ENCODE measurements around the gene SCAP. TPM values are rescaled to one million over a fixed set of nuclear protein-coding genes. Genes with fewer than 3 reads are reported as not detected.

SCAP gene
- total RNA-seq: 43.2 TPM
- polyA plus RNA-seq (ENCODE audit: insufficient read depth in 1 of 8, insufficient read length in 8 of 8, low replicate concordance in 1 of 8): 10 to 100 TPM; 41.0 to 63.1 (median 51.1) TPM
- long read RNA-seq, donor 1: 0 reads
- long read RNA-seq, donor 2: 0 reads
- long read RNA-seq, donor 3, partial matches to known transcripts: 0 of 9 reads
- long read RNA-seq, donor 3, other reads (novel, unspliced or antisense): 6 of 9 reads
- long read RNA-seq, donor 4: 0 reads
- long read RNA-seq, donor 5, partial matches to known transcripts: 7 of 8 reads
- long read RNA-seq, donor 5, other reads (novel, unspliced or antisense): 0 of 8 reads
- long read RNA-seq, donor 6, partial matches to known transcripts: 0 of 2 reads
- long read RNA-seq, donor 6, other reads (novel, unspliced or antisense): 0 of 2 reads
- long read RNA-seq, donor 7, partial matches to known transcripts: 0 of 2 reads
- long read RNA-seq, donor 7, other reads (novel, unspliced or antisense): 0 of 2 reads
- long read RNA-seq, donor 8, partial matches to known transcripts: 0 of 1 reads
- long read RNA-seq, donor 8, other reads (novel, unspliced or antisense): 0 of 1 reads
- long read RNA-seq, donor 9, partial matches to known transcripts: 28 of 31 reads
- long read RNA-seq, donor 9, other reads (novel, unspliced or antisense): 0 of 31 reads
- long read RNA-seq, donor 10, partial matches to known transcripts: 0 of 1 reads
- long read RNA-seq, donor 10, other reads (novel, unspliced or antisense): 0 of 1 reads
- long read RNA-seq, donor 11, partial matches to known transcripts: 0 of 1 reads
- long read RNA-seq, donor 11, other reads (novel, unspliced or antisense): 0 of 1 reads

- H3K27me3 ChIP-seq (ENCODE audit: control insufficient read depth, insufficient read depth, low read length): no peaks in the 10 kb centered on the region
- H3K36me3 ChIP-seq (ENCODE audit: control insufficient read depth, insufficient read depth, low read length): no peaks in the 10 kb centered on the region
- peak within 1 kb of the TSS; percentile 58 for H3K4me3 ChIP-seq (ENCODE audit: low read length)
- under 1% methylated on average over 81 of the region's 88 CpGs for WGBS (ENCODE audit: insufficient coverage)
- H3K27ac ChIP-seq (ENCODE audit: low read length): peak within 1 kb of the TSS; percentile 87
- no peaks in the 10 kb centered on the region for H3K9me3 ChIP-seq (replicated peaks; ENCODE audit: control insufficient read depth, low read depth, low read length)
- H3K4me1 ChIP-seq (ENCODE audit: control insufficient read depth, insufficient read depth, low read length): peaks cover 12% of the 10 kb centered on the region
- peak; percentile 90 for DNase-seq
Observed at GRCh38 chr3:47475570-47476329, at the start of gene SCAP. SCAP (minus strand) TSS chr3:47475941; CDS start chr3:47442993, 32,948 bp downstream.

- Histone ChIP-seq H3K4me3 (ENCODE audit: low read length) (no peak overlapping the region), H3K36me3 (ENCODE audit: control insufficient read depth, insufficient read depth, low read length) (no peaks in the 10 kb centered on the region), H3K27ac (ENCODE audit: low read length) (no peak overlapping the region), H3K9me3 (replicated peaks; ENCODE audit: control insufficient read depth, low read depth, low read length) (no peaks in the 10 kb centered on the region), H3K27me3 (ENCODE audit: control insufficient read depth, insufficient read depth, low read length) (no peaks in the 10 kb centered on the region), H3K4me1 (ENCODE audit: control insufficient read depth, insufficient read depth, low read length) (peaks cover 6% of the 10 kb centered on the region)
- WGBS (ENCODE audit: insufficient coverage): 58% methylated on average over 4 of the region's 4 CpGs
- DNase-seq: no peak
Observed at GRCh38 chr3:47523310-47524073, 47.8 kb upstream of the SCAP start.

- 26% methylated on average over 13 of the region's 15 CpGs for WGBS (ENCODE audit: insufficient coverage)
- H3K36me3 ChIP-seq (ENCODE audit: control insufficient read depth, insufficient read depth, low read length): no peaks in the 10 kb centered on the region
- no peak overlapping the region for H3K4me3 ChIP-seq (ENCODE audit: low read length)
- peaks cover 6% of the 10 kb centered on the region for H3K4me1 ChIP-seq (ENCODE audit: control insufficient read depth, insufficient read depth, low read length)
- H3K27me3 ChIP-seq (ENCODE audit: control insufficient read depth, insufficient read depth, low read length): no peaks in the 10 kb centered on the region
- no peak overlapping the region for H3K27ac ChIP-seq (ENCODE audit: low read length)
- H3K9me3 ChIP-seq (replicated peaks; ENCODE audit: control insufficient read depth, low read depth, low read length): no peaks in the 10 kb centered on the region
- peak; percentile 92 for DNase-seq
Observed at GRCh38 chr3:47522082-47522987, 46.6 kb upstream of the SCAP start.

GRCh38 chr3:47520756-47521155 is 45.0 kb upstream of the SCAP start:
- no peaks in the 10 kb centered on the region for H3K27me3 ChIP-seq (ENCODE audit: control insufficient read depth, insufficient read depth, low read length)
- H3K36me3 ChIP-seq (ENCODE audit: control insufficient read depth, insufficient read depth, low read length): no peaks in the 10 kb centered on the region
- no peak for DNase-seq
- no peaks in the 10 kb centered on the region for H3K9me3 ChIP-seq (replicated peaks; ENCODE audit: control insufficient read depth, low read depth, low read length)
- H3K27ac ChIP-seq (ENCODE audit: low read length): no peak overlapping the region
- H3K4me1 ChIP-seq (ENCODE audit: control insufficient read depth, insufficient read depth, low read length): peaks cover 6% of the 10 kb centered on the region
- no peak overlapping the region for H3K4me3 ChIP-seq (ENCODE audit: low read length)

- Histone ChIP-seq H3K36me3 (ENCODE audit: control insufficient read depth, insufficient read depth, low read length) (no peaks in the 10 kb centered on the region), H3K4me3 (ENCODE audit: low read length) (no peak overlapping the region), H3K4me1 (ENCODE audit: control insufficient read depth, insufficient read depth, low read length) (peaks cover 6% of the 10 kb centered on the region), H3K9me3 (replicated peaks; ENCODE audit: control insufficient read depth, low read depth, low read length) (no peaks in the 10 kb centered on the region), H3K27ac (ENCODE audit: low read length) (no peak overlapping the region), H3K27me3 (ENCODE audit: control insufficient read depth, insufficient read depth, low read length) (no peaks in the 10 kb centered on the region)
- no peak for DNase-seq
- WGBS (ENCODE audit: insufficient coverage): no CpG with 5 or more reads among the region's 2 CpGs
Observed at GRCh38 chr3:47517937-47518336, 42.2 kb upstream of the SCAP start.

- WGBS (ENCODE audit: insufficient coverage): 10% methylated on average over 2 of the region's 5 CpGs
- H3K27me3 ChIP-seq (ENCODE audit: control insufficient read depth, insufficient read depth, low read length): no peaks in the 10 kb centered on the region
- H3K36me3 ChIP-seq (ENCODE audit: control insufficient read depth, insufficient read depth, low read length): peaks cover 7% of the 10 kb centered on the region
- no peak overlapping the region for H3K4me3 ChIP-seq (ENCODE audit: low read length)
- no peak overlapping the region for H3K27ac ChIP-seq (ENCODE audit: low read length)
- H3K9me3 ChIP-seq (replicated peaks; ENCODE audit: control insufficient read depth, low read depth, low read length): no peaks in the 10 kb centered on the region
- no peak for DNase-seq
- peaks cover 5% of the 10 kb centered on the region for H3K4me1 ChIP-seq (ENCODE audit: control insufficient read depth, insufficient read depth, low read length)
Observed at GRCh38 chr3:47515864-47516319, 40.2 kb upstream of the SCAP start.

- Histone ChIP-seq H3K36me3 (ENCODE audit: control insufficient read depth, insufficient read depth, low read length) (peaks cover 15% of the 10 kb centered on the region), H3K4me1 (ENCODE audit: control insufficient read depth, insufficient read depth, low read length) (peaks cover 5% of the 10 kb centered on the region), H3K4me3 (ENCODE audit: low read length) (no peak overlapping the region), H3K9me3 (replicated peaks; ENCODE audit: control insufficient read depth, low read depth, low read length) (no peaks in the 10 kb centered on the region), H3K27me3 (ENCODE audit: control insufficient read depth, insufficient read depth, low read length) (no peaks in the 10 kb centered on the region), H3K27ac (ENCODE audit: low read length) (no peak overlapping the region)
- 60% methylated on average over 5 of the region's 5 CpGs for WGBS (ENCODE audit: insufficient coverage)
- no peak for DNase-seq
Observed at GRCh38 chr3:47515100-47515499, 39.4 kb upstream of the SCAP start.

GRCh38 chr3:47513125-47513929 is 37.6 kb upstream of the SCAP start, which contains the start of gene ELP6:
ELP6 (minus strand) TSS chr3:47513712; CDS start chr3:47513590, 122 bp downstream.
- Histone ChIP-seq H3K4me3 (ENCODE audit: low read length) (peak within 1 kb of the TSS; percentile 67), H3K27ac (ENCODE audit: low read length) (peak within 1 kb of the TSS; percentile 97), H3K36me3 (ENCODE audit: control insufficient read depth, insufficient read depth, low read length) (peaks cover 25% of the 10 kb centered on the region), H3K27me3 (ENCODE audit: control insufficient read depth, insufficient read depth, low read length) (no peaks in the 10 kb centered on the region), H3K4me1 (ENCODE audit: control insufficient read depth, insufficient read depth, low read length) (peaks cover 5% of the 10 kb centered on the region), H3K9me3 (replicated peaks; ENCODE audit: control insufficient read depth, low read depth, low read length) (no peaks in the 10 kb centered on the region)
- peak; percentile 99 for DNase-seq
- WGBS (ENCODE audit: insufficient coverage): under 1% methylated on average over 68 of the region's 71 CpGs
